ENCODE measurements around the gene ACTRT2. TPM values are rescaled to one million over a fixed set of nuclear protein-coding genes. Genes with fewer than 3 reads are reported as not detected.

The ACTRT2 gene
- polyA plus RNA-seq, 1 donor (not counting 4 experiments of a cell fraction or from before 2014, with no cell fraction given): not detected

GRCh38 chr1:3024019-3024418 lies 2.8 kb downstream of the ACTRT2 start:
- dilution Hi-C loops (cut with MboI; ENCODE audit: extremely low pct_ligation_motif_present, low sequenced_read_pairs): no loop called here
- Histone ChIP-seq H3K27me3 (ENCODE audit: control insufficient read depth, extremely low read depth, insufficient read depth, low read length) (no peaks in the 10 kb centered on the region), H3K4me1 (ENCODE audit: control insufficient read depth, extremely low read depth, insufficient read depth, low read length) (no peaks in the 10 kb centered on the region), H3K9me1 (ENCODE audit: control insufficient read depth, extremely low read depth, insufficient read depth, low read length) (no peaks in the 10 kb centered on the region), H2AFZ (ENCODE audit: control insufficient read depth, low read length) (no peak overlapping the region), H3K9ac (ENCODE audit: control insufficient read depth, extremely low read depth, insufficient read depth, low read length) (no peak overlapping the region), H3K9me3 (ENCODE audit: control insufficient read depth, low read depth, low read length) (peaks cover 17% of the 10 kb centered on the region), H3K36me3 (ENCODE audit: control insufficient read depth in 2 of 2, extremely low read depth in 1 of 2, insufficient read depth in 2 of 2, low read length in 2 of 2) (no peaks in the 10 kb centered on the region), H3K79me2 (ENCODE audit: control insufficient read depth, insufficient read depth, low read length) (no peaks in the 10 kb centered on the region), H3K4me2 (ENCODE audit: control insufficient read depth, extremely low read depth, insufficient read depth, low read depth, low read length) (no peak overlapping the region), H3K27ac (ENCODE audit: control insufficient read depth, insufficient read depth, low read length) (no peak overlapping the region), H4K20me1 (ENCODE audit: control insufficient read depth, extremely low read depth, insufficient read depth, low read length) (no peaks in the 10 kb centered on the region), H3K4me3 (ENCODE audit: control insufficient read depth in 2 of 3, extremely low read depth in 1 of 3, insufficient read depth in 2 of 3, low read depth in 1 of 3, low read length in 3 of 3) (no peak overlapping the region)
- no peak for FAIRE-seq
- TF ChIP-seq EZH2 (IDR thresholded peaks at IDR 0.05; ENCODE audit: low read length): no peak
- TF ChIP-seq CTCF (optimal IDR thresholded peaks at IDR 0.05 in 1 of 3, IDR thresholded peaks at IDR 0.05 in 1 of 3, conservative IDR thresholded peaks at IDR 0.05 in 1 of 3; ENCODE audit: extremely low read depth in 1 of 3, insufficient read depth in 2 of 3, low read length in 3 of 3): no peak
- DNase-seq (ENCODE audit: low read depth, low spot score): no peak

- H3K79me2 ChIP-seq (ENCODE audit: control insufficient read depth, insufficient read depth, low read length): no peaks in the 10 kb centered on the region
- FAIRE-seq (no peak), DNase-seq (ENCODE audit: low read depth, low spot score) (no peak)
- dilution Hi-C loops (cut with MboI; ENCODE audit: extremely low pct_ligation_motif_present, low sequenced_read_pairs): no loop called here
- H3K9me1 ChIP-seq (ENCODE audit: control insufficient read depth, extremely low read depth, insufficient read depth, low read length): no peaks in the 10 kb centered on the region
- TF ChIP-seq CTCF (optimal IDR thresholded peaks at IDR 0.05 in 1 of 3, IDR thresholded peaks at IDR 0.05 in 1 of 3, conservative IDR thresholded peaks at IDR 0.05 in 1 of 3; ENCODE audit: extremely low read depth in 1 of 3, insufficient read depth in 2 of 3, low read length in 3 of 3) (no peak), EZH2 (IDR thresholded peaks at IDR 0.05; ENCODE audit: low read length) (no peak)
- no peak overlapping the region for H3K4me3 ChIP-seq (ENCODE audit: control insufficient read depth in 2 of 3, extremely low read depth in 1 of 3, insufficient read depth in 2 of 3, low read depth in 1 of 3, low read length in 3 of 3)
- no peak overlapping the region for H3K4me2 ChIP-seq (ENCODE audit: control insufficient read depth, extremely low read depth, insufficient read depth, low read depth, low read length)
- no peak overlapping the region for H3K27ac ChIP-seq (ENCODE audit: control insufficient read depth, insufficient read depth, low read length)
- H3K9ac ChIP-seq (ENCODE audit: control insufficient read depth, extremely low read depth, insufficient read depth, low read length): no peak overlapping the region
- H3K4me1 ChIP-seq (ENCODE audit: control insufficient read depth, extremely low read depth, insufficient read depth, low read length): no peaks in the 10 kb centered on the region
- no peaks in the 10 kb centered on the region for H4K20me1 ChIP-seq (ENCODE audit: control insufficient read depth, extremely low read depth, insufficient read depth, low read length)
- no peaks in the 10 kb centered on the region for H3K36me3 ChIP-seq (ENCODE audit: control insufficient read depth in 2 of 2, extremely low read depth in 1 of 2, insufficient read depth in 2 of 2, low read length in 2 of 2)
- H3K27me3 ChIP-seq (ENCODE audit: control insufficient read depth, extremely low read depth, insufficient read depth, low read length): no peaks in the 10 kb centered on the region
- peaks cover 17% of the 10 kb centered on the region for H3K9me3 ChIP-seq (ENCODE audit: control insufficient read depth, low read depth, low read length)
- H2AFZ ChIP-seq (ENCODE audit: control insufficient read depth, low read length): no peak overlapping the region
These were observed 3.3 kb downstream of the ACTRT2 start for GRCh38 chr1:3024588-3024987.
